GM12878 (cell line): Measurements from ENCODE around the gene CAMK4. TPM values are rescaled to one million over a fixed set of nuclear protein-coding genes. Genes with fewer than 3 reads are reported as not detected.

ENCODE experiments used
- ATAC-seq: fragments of 200-7000 bp; cut with Tn5 transposase; 3 replicates; pipeline ENCODE4 v1.9.1; 2020; ENCODE audit warnings: mild to moderate bottlenecking, moderate library complexity
- BruUV-seq: library from RNA; stranded (reverse); fragments of 400-500 nt; replicated peaks from 2 replicates; lab custom pipeline; 2021; lab: Mats Ljungman, UMichigan
- CTCF ChIA-PET: fragments of 300-600 bp; sonication (Branson Sonifier 250); formaldehyde crosslinking; extraction: SDS; loops from one replicate; lab custom pipeline; 2021; ENCODE audit warnings: inconsistent platforms; lab: Yijun Ruan, JAX
- POLR2A ChIA-PET: fragments of 350-600 bp; formaldehyde crosslinking; extraction: SDS; loops from one replicate; lab custom pipeline; 2021; ENCODE audit warnings: inconsistent platforms; lab: Charles Lee
- RAD21 ChIA-PET: fragments of 300-600 bp; sonication (Branson Sonifier 250); formaldehyde crosslinking; loops from one replicate; lab custom pipeline; 2023; ENCODE audit warnings: antibody characterized with exemption; ENCODE audit not compliant: unreplicated experiment; lab: Charles Lee
- SMC1A ChIA-PET: fragments of 300-600 bp; sonication (Branson Sonifier 250); formaldehyde crosslinking; loops from one replicate; lab custom pipeline; 2023; ENCODE audit not compliant: unreplicated experiment, uncharacterized antibody; lab: Charles Lee
- DNase-seq: peaks from one replicate; pipeline ENCODE4 v3.0.0-alpha.2; 2011; ENCODE audit warnings: low read depth, low spot score
- FAIRE-seq: peaks from 3 replicates; lab custom pipeline; 2011; peaks lifted over from hg19 to GRCh38; lab: Jason Lieb, UNC
- H2AFZ ChIP-seq: 2 replicates; pipeline ENCODE4 v1.6.0; 2011; ENCODE audit warnings: low read depth, low read length, control low read depth; ENCODE audit not compliant: control insufficient read depth
- H3K27ac ChIP-seq: 2 replicates; pipeline ENCODE4 v1.5.1; 2011; ENCODE audit warnings: control low read depth; ENCODE audit not compliant: control insufficient read depth, insufficient read depth
- H3K27me3 ChIP-seq, 2 experiments: replicated peaks in 1 of 2; 2 replicates each; pipeline versions ENCODE4 v1.6.0 to v1.6.1; 2011; ENCODE audit warnings: low read length in 1 of 2; ENCODE audit not compliant: control insufficient read depth in 2 of 2, insufficient read depth in 2 of 2
- H3K36me3 ChIP-seq, 2 experiments: 2 replicates each; pipeline ENCODE4 v1.5.1; 2011; ENCODE audit warnings: low read length in 1 of 2; ENCODE audit not compliant: control insufficient read depth in 2 of 2, insufficient read depth in 2 of 2
- H3K4me1 ChIP-seq: 2 replicates; pipeline ENCODE4 v1.6.1; 2011; ENCODE audit warnings: mild to moderate bottlenecking, low read length, moderate library complexity, mixed read lengths; ENCODE audit not compliant: control insufficient read depth, insufficient read depth
- H3K4me2 ChIP-seq: 2 replicates; pipeline ENCODE4 v1.6.0; 2011; ENCODE audit warnings: control low read depth; ENCODE audit not compliant: control insufficient read depth, insufficient read depth
- H3K4me3 ChIP-seq: fragments of 200-600 bp; sonication (generic); 2 replicates; pipeline ENCODE4 v1.5.1; 2016
- H3K79me2 ChIP-seq: 2 replicates; pipeline ENCODE4 v1.6.0; 2011; ENCODE audit warnings: low read length; ENCODE audit not compliant: control insufficient read depth, insufficient read depth
- H3K9ac ChIP-seq: 2 replicates; pipeline ENCODE4 v1.8.0; 2011; ENCODE audit warnings: low read length, control low read depth, mixed read lengths; ENCODE audit not compliant: control insufficient read depth, insufficient read depth
- H3K9me3 ChIP-seq: replicated peaks from 3 replicates; pipeline ENCODE4 v1.5.1; 2011; ENCODE audit warnings: mild to moderate bottlenecking, low read length; ENCODE audit not compliant: control insufficient read depth, insufficient read depth
- H4K20me1 ChIP-seq: 2 replicates; pipeline ENCODE4 v1.6.0; 2011; ENCODE audit not compliant: control insufficient read depth, insufficient read depth
- BRCA1 ChIP-seq: IDR thresholded peaks from 2 replicates; pipeline ENCODE4 v1.6.1; 2011; ENCODE audit warnings: low read depth, low read length, improper control_type of control experiment
- CREB1 ChIP-seq: IDR thresholded peaks from 2 replicates; pipeline ENCODE4 v1.6.1; 2012; ENCODE audit warnings: low read depth, mild to moderate bottlenecking, inconsistent platforms
- DPF2 ChIP-seq: fragments of 450-650 bp; IDR thresholded peaks from 2 replicates; pipeline ENCODE4 v1.6.1; 2017; ENCODE audit warnings: mild to moderate bottlenecking
- EGR1 ChIP-seq, 2 experiments: IDR thresholded peaks; 1 replicate in 1 of 2; 2 replicates in 1 of 2; pipeline ENCODE4 v1.6.1; 2011 to 2012; ENCODE audit warnings: low read depth in 2 of 2, low read length in 2 of 2, borderline replicate concordance in 1 of 2, mild to moderate bottlenecking in 1 of 2, moderate library complexity in 1 of 2
- FOXK2 ChIP-seq: fragments of 450-650 bp; IDR thresholded peaks from 2 replicates; pipeline ENCODE4 v1.6.1; 2017; ENCODE audit warnings: mild to moderate bottlenecking, moderate library complexity
- GATAD2B ChIP-seq: fragments of 450-650 bp; conservative IDR thresholded peaks from 2 replicates; pipeline ENCODE4 v1.6.1; 2017; ENCODE audit warnings: low read depth, mild to moderate bottlenecking, moderate library complexity
- IRF4 ChIP-seq: IDR thresholded peaks from 2 replicates; pipeline ENCODE4 v1.6.1; 2011; ENCODE audit warnings: low read depth, low read length
- MAX ChIP-seq: IDR thresholded peaks from 2 replicates; pipeline ENCODE4 v1.6.1; 2012; ENCODE audit warnings: low read depth, low read length, improper control_type of control experiment
- MEF2B ChIP-seq: fragments of 450-650 bp; IDR thresholded peaks from 2 replicates; pipeline ENCODE4 v1.6.1; 2018; ENCODE audit warnings: mild to moderate bottlenecking, moderate library complexity; ENCODE audit not compliant: partially characterized antibody, poor library complexity, severe bottlenecking
- MTA2 ChIP-seq: fragments of 450-650 bp; IDR thresholded peaks from 2 replicates; pipeline ENCODE4 v1.6.1; 2016; ENCODE audit warnings: low read depth, mild to moderate bottlenecking, moderate library complexity
- MYB ChIP-seq: fragments of 150-350 bp; IDR thresholded peaks from 2 replicates; pipeline ENCODE4 v1.6.1; 2014; ENCODE audit warnings: mild to moderate bottlenecking, low read depth, low read length, borderline replicate concordance
- NFIC ChIP-seq: IDR thresholded peaks from 2 replicates; pipeline ENCODE4 v1.6.1; 2012; ENCODE audit warnings: low read depth, mild to moderate bottlenecking, inconsistent platforms, low read length, moderate library complexity
- NRF1 ChIP-seq: conservative IDR thresholded peaks from 2 replicates; pipeline ENCODE4 v1.6.1; 2011; ENCODE audit warnings: mild to moderate bottlenecking, low read depth, low read length, improper control_type of control experiment
- POU2F2 ChIP-seq: IDR thresholded peaks from 3 replicates; pipeline ENCODE4 v1.6.1; 2011; ENCODE audit warnings: low read depth, mild to moderate bottlenecking, low read length, borderline replicate concordance
- RCOR1 ChIP-seq: conservative IDR thresholded peaks from 2 replicates; pipeline ENCODE4 v1.6.1; 2012; ENCODE audit warnings: low read depth, low read length, improper control_type of control experiment
- RELA ChIP-seq: fragments of 450-650 bp; IDR thresholded peaks from 2 replicates; pipeline ENCODE4 v1.8.0; 2014; ENCODE audit warnings: borderline replicate concordance; ENCODE audit not compliant: partially characterized antibody
- SP1 ChIP-seq: IDR thresholded peaks from one replicate; pipeline ENCODE4 v1.6.1; 2011; ENCODE audit warnings: low read depth, low read length
- TAF1 ChIP-seq: IDR thresholded peaks from 2 replicates; pipeline ENCODE4 v1.6.1; 2011; ENCODE audit warnings: mild to moderate bottlenecking, low read depth, low read length, borderline replicate concordance
- USF2 ChIP-seq: IDR thresholded peaks from 2 replicates; pipeline ENCODE4 v1.6.1; 2011; ENCODE audit warnings: low read depth, low read length, improper control_type of control experiment, borderline replicate concordance
- WRNIP1 ChIP-seq: IDR thresholded peaks from 2 replicates; pipeline ENCODE4 v1.6.1; 2011; ENCODE audit warnings: low read depth, low read length, improper control_type of control experiment, borderline replicate concordance
- YBX1 ChIP-seq: fragments of 450-650 bp; IDR thresholded peaks from 2 replicates; pipeline ENCODE4 v1.6.1; 2016; ENCODE audit warnings: antibody characterized with exemption
- ZNF207 ChIP-seq: fragments of 450-650 bp; IDR thresholded peaks from 2 replicates; pipeline ENCODE4 v1.6.1; 2014; ENCODE audit warnings: antibody characterized with exemption, mild to moderate bottlenecking, borderline replicate concordance
- WGBS: methylation state at CpG from one replicate; pipeline ENCODE4 v1.1.6; 2016; ENCODE audit warnings: low lambda C conversion rate; ENCODE audit not compliant: insufficient replicate concordance, insufficient coverage; ENCODE audit errors: missing lambda C conversion rate; 5-methylcytosine and 5-hydroxymethylcytosine counted together
- in situ Hi-C: fragments of 300-500 bp; cut with MboI; formaldehyde crosslinking; loops from 9 replicates; pipeline ENCODE4 v1.14.3; 2018; ENCODE audit warnings: mixed read lengths
- intact Hi-C: fragments of 100-400 bp; cut with micrococcal nuclease; formaldehyde crosslinking; loops from one replicate; pipeline ENCODE4 v1.14.2; 2022; ENCODE audit not compliant: unreplicated experiment
- polyA plus RNA-seq, 11 experiments: library from polyadenylated mRNA; depleted of rRNA in 4 of 11; unstranded in 6 of 11; stranded (reverse) in 5 of 11; fragments of >200 nt; fragmentation: Nextera tagmentation in 4 of 11; fragmentation: Illumina TruSeq in 1 of 11; extraction: Ambion mirVana in 4 of 11; extraction: Trizol in 1 of 11; gene quantifications; 1 replicate in 1 of 11; 2 replicates in 10 of 11; pipeline versions ENCODE4 v1.2.1 to v1.2.3, GENCODE V29; 2011 to 2016; ENCODE audit warnings: inconsistent platforms in 2 of 11, missing spikeins in 2 of 11, low read depth in 1 of 11
- total RNA-seq, 4 experiments: library from RNA; depleted of rRNA in 3 of 4; stranded (reverse); fragments of >200 nt in 3 of 4; fragmentation: Illumina TruSeq in 1 of 4; extraction: Trizol in 1 of 4; gene quantifications; 2 replicates each; pipeline versions ENCODE4 v1.2.1 to v1.2.3, GENCODE V29; 2013 to 2021

CAMK4 gene
- total and polyA plus RNA-seq, 10 of the 15 experiments (the other 5 are each of a cell fraction or from before 2014, with no cell fraction given): 13.3 to 51.9 (median 35.3) TPM

- TF ChIP-seq MTA2 (no peak), NFIC (peak; percentile 40; the same call in 1 of the 2 replicates), IRF4 (peak; percentile 48; the same call in 1 of the 2 replicates), YBX1 (no peak)
Observed at GRCh38 chr5:111252799-111253545, 28.8 kb downstream of the CAMK4 start (continued).

- peak overlapping the region; percentile 83 for H3K27ac ChIP-seq
- peaks cover 12% of the 10 kb centered on the region for H3K9me3 ChIP-seq
- intact Hi-C loops (loop anchor here (1.0 kb wide), 2 partner anchors 24 to 28 kb away; no protein-coding TSS in a partner anchor), in situ Hi-C loops (no loop called here)
- ATAC-seq (peak; percentile 81), DNase-seq (peak; percentile 95), FAIRE-seq (peak; percentile 80)
- no TSS peak for BruUV-seq
- peaks cover 46% of the 10 kb centered on the region for H3K4me1 ChIP-seq
- ChIA-PET CTCF (interaction anchor here (0.8 to 14.9 kb wide), 12 partner anchors 9 to 106 kb away, joined by 3 to 263 read pairs (median 4); partner anchors contain the start of gene CAMK4), SMC1A (interaction anchor here (0.6 to 16.2 kb wide), 21 partner anchors 8 to 771 kb away, joined by 3 to 608 read pairs (median 5); partner anchors contain the start of gene CAMK4), RAD21 (interaction anchor here (0.9 to 15.0 kb wide), 14 partner anchors 8 to 259 kb away, joined by 3 to 443 read pairs (median 4); partner anchors contain the start of genes CAMK4 and STARD4), POLR2A (interaction anchor here (0.7 to 11.5 kb wide), 12 partner anchors 8 to 501 kb away, joined by 3 to 172 read pairs (median 4); partner anchors contain the start of gene CAMK4)
- H3K9ac ChIP-seq: peak overlapping the region; percentile 48
- no peaks in the 10 kb centered on the region; a peak in 1 of 4 replicates for H3K36me3 ChIP-seq
- H3K79me2 ChIP-seq: peaks cover 73% of the 10 kb centered on the region
- WGBS: 4% methylated on average over 3 of the region's 3 CpGs
- H4K20me1 ChIP-seq: no peaks in the 10 kb centered on the region
- H3K4me3 ChIP-seq: 0 out of 2 replicates have a peak overlapping the region, but pooled peaks have one; percentile 44
- peak overlapping the region; percentile 61 for H3K4me2 ChIP-seq
- no peaks in the 10 kb centered on the region for H3K27me3 ChIP-seq
- H2AFZ ChIP-seq: no peak overlapping the region
- TF ChIP-seq ZNF207 (0 out of 2 replicates have a peak, but pooled peaks have one; percentile 34), DPF2 (peak; percentile 95), MAX (no peak), GATAD2B (peak; percentile 57; the same call in 1 of the 2 replicates), FOXK2 (no peak), RCOR1 (0 out of 2 replicates have a peak, but pooled peaks have one; percentile 86), USF2 (no peak), NRF1 (no peak), MTA2 (peak; percentile 93), SP1 (peak; percentile 80), EGR1 (IDR thresholded peaks at IDR 0.05; ENCODE audit: borderline replicate concordance in 1 of 2, low read depth in 2 of 2, low read length in 2 of 2) (0 out of 3 replicates have a peak, but pooled peaks of 1 of the 2 experiments have one; percentile 15), WRNIP1 (no peak), RELA (peak; percentile 99), CREB1 (peak; percentile 92), BRCA1 (no peak), MEF2B (peak; percentile 97), TAF1 (0 out of 2 replicates have a peak, but pooled peaks have one; percentile 59), MYB (no peak), POU2F2 (peak; percentile 91)
Observed at GRCh38 chr5:111254613-111255012, 30.4 kb downstream of the CAMK4 start.
